Endothelial cell of umbilical vein (primary cell): Measurements from ENCODE around the gene PIGM. TPM values are rescaled to one million over a fixed set of nuclear protein-coding genes. Genes with fewer than 3 reads are reported as not detected.

Experiments
- BruUV-seq: library from RNA; stranded (reverse); fragments of 400-500 nt; replicated peaks from 2 replicates; lab custom pipeline; 2021; lab: Mats Ljungman, UMichigan
- CTCF ChIA-PET: fragments of 300-600, 350-600 bp; sonication (Branson Sonifier 250); formaldehyde crosslinking; loops from one replicate; lab custom pipeline; 2021; ENCODE audit warnings: antibody characterized with exemption, inconsistent platforms; lab: Charles Lee
- POLR2A ChIA-PET: fragments of 300-600, 350-600 bp; sonication (Branson Sonifier 250); formaldehyde crosslinking; loops from one replicate; lab custom pipeline; 2021; ENCODE audit warnings: antibody characterized with exemption, inconsistent platforms; lab: Charles Lee
- DNase-seq: peaks from one replicate; pipeline ENCODE4 v3.0.0-alpha.2; 2011; ENCODE audit warnings: low read depth, low spot score
- FAIRE-seq: peaks from 2 replicates; lab custom pipeline; 2011; peaks lifted over from hg19 to GRCh38; lab: Jason Lieb, UNC
- H2AFZ ChIP-seq: 2 replicates; pipeline ENCODE4 v1.6.0; 2012; ENCODE audit warnings: low read depth, low read length, control low read depth, inconsistent platforms
- H3K27ac ChIP-seq: 2 replicates; pipeline ENCODE4 v1.5.1; 2011; ENCODE audit warnings: low read depth, mild to moderate bottlenecking, control low read depth, low read length, moderate library complexity; ENCODE audit not compliant: insufficient read depth
- H3K27me3 ChIP-seq, 2 experiments: 2 replicates each; pipeline versions ENCODE4 v1.6.0 to v1.6.1; 2011; ENCODE audit warnings: low read length in 2 of 2, mixed read lengths in 1 of 2; ENCODE audit not compliant: control insufficient read depth in 2 of 2, insufficient read depth in 2 of 2
- H3K36me3 ChIP-seq, 2 experiments: 2 replicates in 1 of 2; 3 replicates in 1 of 2; pipeline ENCODE4 v1.5.1; 2011; ENCODE audit warnings: low read length in 2 of 2, mild to moderate bottlenecking in 1 of 2, moderate library complexity in 1 of 2; ENCODE audit not compliant: control insufficient read depth in 2 of 2, insufficient read depth in 2 of 2; ENCODE audit errors: extremely low read depth in 1 of 2
- H3K4me1 ChIP-seq: 3 replicates; pipeline ENCODE4 v1.5.1; 2011; ENCODE audit warnings: mild to moderate bottlenecking, low read length; ENCODE audit not compliant: control insufficient read depth, insufficient read depth; ENCODE audit errors: extremely low read depth
- H3K4me2 ChIP-seq: 2 replicates; pipeline ENCODE4 v1.6.1; 2011; ENCODE audit warnings: low read length, control low read depth, mixed read lengths; ENCODE audit not compliant: insufficient read depth
- H3K4me3 ChIP-seq, 3 experiments: fragments of 200-600 bp in 1 of 3; sonication (generic), shearing (Covaris generic) in 1 of 3; replicated peaks in 1 of 3; 2 replicates each; pipeline ENCODE4 v1.5.1; 2011 to 2016; ENCODE audit warnings: control low read depth in 3 of 3, low read length in 3 of 3, mild to moderate bottlenecking in 2 of 3, inconsistent platforms in 1 of 3, low read depth in 1 of 3, moderate library complexity in 1 of 3; ENCODE audit not compliant: insufficient read depth in 1 of 3
- H3K79me2 ChIP-seq: 2 replicates; pipeline ENCODE4 v1.6.0; 2012; ENCODE audit warnings: low read length, inconsistent platforms; ENCODE audit not compliant: control insufficient read depth, insufficient read depth
- H3K9ac ChIP-seq: replicated peaks from 2 replicates; pipeline ENCODE3; 2011; ENCODE audit warnings: low read length, control low read depth; ENCODE audit not compliant: insufficient read depth; ENCODE audit errors: extremely low read depth
- H3K9me1 ChIP-seq: replicated peaks from 3 replicates; pipeline ENCODE4 v1.6.0; 2011; ENCODE audit warnings: mild to moderate bottlenecking, low read length; ENCODE audit not compliant: control insufficient read depth, insufficient read depth; ENCODE audit errors: extremely low read depth
- H3K9me3 ChIP-seq: replicated peaks from 2 replicates; pipeline ENCODE4 v1.5.1; 2012; ENCODE audit warnings: low read length, inconsistent platforms; ENCODE audit not compliant: control insufficient read depth, insufficient read depth
- H4K20me1 ChIP-seq: replicated peaks from 2 replicates; pipeline ENCODE3; 2011; ENCODE audit warnings: mild to moderate bottlenecking, low read length; ENCODE audit not compliant: control insufficient read depth, insufficient read depth; ENCODE audit errors: extremely low read depth
- CTCF ChIP-seq, 2 donors: IDR thresholded peaks; 1 replicate in 1 of 2; 2 replicates in 1 of 2; pipeline ENCODE4 v1.5.1; 2011; ENCODE audit warnings: low read length in 2 of 2, mild to moderate bottlenecking in 2 of 2, moderate library complexity in 2 of 2, control low read depth in 1 of 2, inconsistent platforms in 1 of 2, low read depth in 1 of 2; ENCODE audit not compliant: insufficient read depth in 1 of 2; ENCODE audit errors: extremely low read depth in 1 of 2
- EZH2 ChIP-seq: IDR thresholded peaks from 2 replicates; pipeline ENCODE4 v1.6.1; 2012; ENCODE audit warnings: borderline replicate concordance, low read depth, mild to moderate bottlenecking, moderate library complexity, low read length, inconsistent platforms; ENCODE audit not compliant: severe bottlenecking
- FOS ChIP-seq: IDR thresholded peaks from 2 replicates; pipeline ENCODE4 v1.6.1; 2011; ENCODE audit warnings: mild to moderate bottlenecking, low read length, moderate library complexity, borderline replicate concordance; ENCODE audit not compliant: insufficient read depth
- GATA2 ChIP-seq: IDR thresholded peaks from 2 replicates; pipeline ENCODE4 v1.7.0; 2011; ENCODE audit warnings: low read depth, mild to moderate bottlenecking, moderate library complexity, mixed read lengths, low read length; ENCODE audit not compliant: insufficient read length, insufficient read depth
- JUN ChIP-seq: IDR thresholded peaks from 2 replicates; pipeline ENCODE4 v1.6.1; 2011; ENCODE audit warnings: borderline replicate concordance, low read depth; ENCODE audit not compliant: insufficient read length, insufficient read depth
- MAX ChIP-seq: IDR thresholded peaks from 2 replicates; pipeline ENCODE4 v1.6.1; 2011; ENCODE audit not compliant: insufficient read depth, insufficient read length
- MYC ChIP-seq: IDR thresholded peaks from one replicate; pipeline ENCODE4 v1.6.1; 2011; ENCODE audit warnings: mild to moderate bottlenecking, low read depth, low read length
- POLR2A ChIP-seq: IDR thresholded peaks from 2 replicates; pipeline ENCODE4 v1.6.1; 2012; ENCODE audit warnings: low read depth, mild to moderate bottlenecking, control low read depth, low read length
- POLR2AphosphoS5 ChIP-seq: IDR thresholded peaks from 2 replicates; pipeline ENCODE4 v1.6.1; 2012; ENCODE audit warnings: low read depth, mild to moderate bottlenecking, control low read depth, low read length, moderate library complexity; ENCODE audit not compliant: insufficient read depth
- dilution Hi-C: fragments of 300-500 bp; cut with MboI; formaldehyde crosslinking; loops from one replicate; pipeline ENCODE4 v1.15.0; 2019; ENCODE audit warnings: low sequenced_read_pairs; ENCODE audit not compliant: extremely low pct_ligation_motif_present
- intact Hi-C: fragments of 100-400 bp; cut with micrococcal nuclease; formaldehyde crosslinking; loops from one replicate; pipeline ENCODE4 v1.10.0; 2022
- polyA plus RNA-seq, 4 experiments: library from polyadenylated mRNA; depleted of rRNA in 3 of 4; stranded (reverse) in 3 of 4; unstranded in 1 of 4; fragments of >200 nt; gene quantifications; 2 replicates each; pipeline versions ENCODE4 v1.2.1 to v1.2.3, GENCODE V29; 2011 to 2012; ENCODE audit warnings: missing spikeins in 1 of 4
- total RNA-seq: library from RNA; stranded (reverse); gene quantifications from 2 replicates; pipeline ENCODE4 v1.2.3, GENCODE V29; 2021

Gene PIGM
- total and polyA plus RNA-seq, 2 donors (not counting 3 experiments of a cell fraction or from before 2014, with no cell fraction given): 3.4 to 5.4 TPM

- no peaks in the 10 kb centered on the region for H3K9me3 ChIP-seq
- H3K4me2 ChIP-seq: no peak overlapping the region
- H3K9ac ChIP-seq: no peak overlapping the region
- CTCF ChIA-PET: no interaction called here
- peaks cover 12 to 16% of the 10 kb centered on the region in 2 experiments for H3K27me3 ChIP-seq
- intact Hi-C loops (no loop called here), dilution Hi-C loops (no loop called here)
- POLR2A ChIA-PET: no interaction called here
- FAIRE-seq (no peak), DNase-seq (no peak)
- H3K79me2 ChIP-seq: no peaks in the 10 kb centered on the region
- H3K27ac ChIP-seq: no peak overlapping the region
- no peak overlapping the region for H3K4me3 ChIP-seq
- H2AFZ ChIP-seq: no peak overlapping the region
- H3K36me3 ChIP-seq: no peaks in the 10 kb centered on the region
- no peak for TF ChIP-seq GATA2
- no peak for TF ChIP-seq POLR2AphosphoS5
- TF ChIP-seq EZH2: no peak
- TF ChIP-seq MAX: no peak
- TF ChIP-seq JUN: no peak
- TF ChIP-seq MYC: no peak
- TF ChIP-seq CTCF (IDR thresholded peaks at IDR 0.05; ENCODE audit: extremely low read depth in 1 of 2, insufficient read depth in 1 of 2, low read depth in 1 of 2, low read length in 2 of 2): no peak
- no peak for TF ChIP-seq FOS
- TF ChIP-seq POLR2A: no peak
- BruUV-seq: no TSS peak
- H3K9me1 ChIP-seq: no peaks in the 10 kb centered on the region
- H4K20me1 ChIP-seq: no peaks in the 10 kb centered on the region
- no peaks in the 10 kb centered on the region for H3K4me1 ChIP-seq
Measured at GRCh38 chr1:159980076-159980475, 51.7 kb downstream of the PIGM start.
